Prostate gland (tissue), 2 donors: Measurements from ENCODE around the gene PIK3CD.

ENCODE experiments used
- POLR2A ChIP-seq: fragments of 450-650 bp; IDR thresholded peaks from one replicate; pipeline ENCODE4 v1.6.1; 2016; ENCODE audit warnings: antibody characterized with exemption, mild to moderate bottlenecking
- POLR2AphosphoS5 ChIP-seq: sonication (generic); formaldehyde crosslinking; IDR thresholded peaks from one replicate; pipeline ENCODE4 v1.6.1; 2017; ENCODE audit warnings: antibody characterized with exemption
- TF ChIP-seq, protein P1 (sequence below), 4 experiments: fragments of 200-600 bp in 2 of 4; fragments of 450-650 bp in 2 of 4; sonication (generic) in 2 of 4; IDR thresholded peaks; 1 replicate in 3 of 4; 2 replicates in 1 of 4; pipeline ENCODE4 v1.5.1; 2016 to 2019; ENCODE audit warnings: antibody characterized with exemption in 4 of 4, mild to moderate bottlenecking in 2 of 4, moderate library complexity in 2 of 4

GRCh38 chr1:9652379-9653209, 1.1 kb downstream of the PIK3CD start:
- TF ChIP-seq, protein P1, sequence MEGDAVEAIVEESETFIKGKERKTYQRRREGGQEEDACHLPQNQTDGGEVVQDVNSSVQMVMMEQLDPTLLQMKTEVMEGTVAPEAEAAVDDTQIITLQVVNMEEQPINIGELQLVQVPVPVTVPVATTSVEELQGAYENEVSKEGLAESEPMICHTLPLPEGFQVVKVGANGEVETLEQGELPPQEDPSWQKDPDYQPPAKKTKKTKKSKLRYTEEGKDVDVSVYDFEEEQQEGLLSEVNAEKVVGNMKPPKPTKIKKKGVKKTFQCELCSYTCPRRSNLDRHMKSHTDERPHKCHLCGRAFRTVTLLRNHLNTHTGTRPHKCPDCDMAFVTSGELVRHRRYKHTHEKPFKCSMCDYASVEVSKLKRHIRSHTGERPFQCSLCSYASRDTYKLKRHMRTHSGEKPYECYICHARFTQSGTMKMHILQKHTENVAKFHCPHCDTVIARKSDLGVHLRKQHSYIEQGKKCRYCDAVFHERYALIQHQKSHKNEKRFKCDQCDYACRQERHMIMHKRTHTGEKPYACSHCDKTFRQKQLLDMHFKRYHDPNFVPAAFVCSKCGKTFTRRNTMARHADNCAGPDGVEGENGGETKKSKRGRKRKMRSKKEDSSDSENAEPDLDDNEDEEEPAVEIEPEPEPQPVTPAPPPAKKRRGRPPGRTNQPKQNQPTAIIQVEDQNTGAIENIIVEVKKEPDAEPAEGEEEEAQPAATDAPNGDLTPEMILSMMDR (IDR thresholded peaks at IDR 0.05): no peak
- TF ChIP-seq POLR2A: no peak
- TF ChIP-seq POLR2AphosphoS5: no peak
